Large intestine (tissue), 3 donors: Measurements from ENCODE around the gene ZEB1. TPM values are rescaled to one million over a fixed set of nuclear protein-coding genes. Genes with fewer than 3 reads are reported as not detected.
"Not testable (repeated sequence)": the region's sequence is repeated elsewhere in the genome, so short reads cannot be mapped to it uniquely, and the experiment has no call there.

ENCODE experiments used
- DNase-seq, 2 donors: peaks; one replicate each; pipeline versions ENCODE4 v3.0.0 to v3.0.0-alpha.2; 2013
- H3K27ac ChIP-seq: one replicate; pipeline ENCODE4 v1.5.1; 2013; ENCODE audit warnings: low read length
- H3K27me3 ChIP-seq: 2 replicates; pipeline ENCODE4 v1.6.1; 2013; ENCODE audit warnings: low read length; ENCODE audit not compliant: control insufficient read depth, insufficient read depth
- H3K36me3 ChIP-seq: 2 replicates; pipeline ENCODE4 v1.6.1; 2013; ENCODE audit warnings: low read length; ENCODE audit not compliant: control insufficient read depth, insufficient read depth
- H3K4me1 ChIP-seq: one replicate; pipeline ENCODE4 v1.6.1; 2013; ENCODE audit warnings: low read length; ENCODE audit not compliant: control insufficient read depth, insufficient read depth
- H3K4me3 ChIP-seq: one replicate; pipeline ENCODE4 v1.5.1; 2013; ENCODE audit warnings: low read length
- H3K9me3 ChIP-seq: one replicate; pipeline ENCODE4 v1.6.1; 2013; ENCODE audit warnings: mild to moderate bottlenecking, low read depth, low read length, moderate library complexity; ENCODE audit not compliant: control insufficient read depth
- WGBS: methylation state at CpG from one replicate; pipeline ENCODE4 v1.1.5; 2013; ENCODE audit warnings: low lambda C conversion rate; ENCODE audit not compliant: insufficient coverage; 5-methylcytosine and 5-hydroxymethylcytosine counted together
- polyA plus RNA-seq: library from polyadenylated mRNA; unstranded; fragments of 120-200 nt; gene quantifications from one replicate; pipeline ENCODE4 v1.2.1, GENCODE V29; 2013

The ZEB1 gene
- polyA plus RNA-seq, 1 donor = 25.1 TPM

- not testable (repeated sequence) for H3K27me3 ChIP-seq, H3K36me3 ChIP-seq, DNase-seq, H3K27ac ChIP-seq, H3K4me1 ChIP-seq, H3K4me3 ChIP-seq
- peaks cover 18% of the 10 kb centered on the region for H3K9me3 ChIP-seq
- whole genome bisulfite sequencing = no CpG with 5 or more reads among the region's 19 CpGs
Observed at GRCh38 chr10:31363696-31364095, 44.7 kb downstream of the ZEB1 start.

- not testable (repeated sequence) for H3K36me3 ChIP-seq, H3K4me1 ChIP-seq, H3K4me3 ChIP-seq, H3K27ac ChIP-seq, DNase-seq, H3K27me3 ChIP-seq
- H3K9me3 ChIP-seq = peaks cover 18% of the 10 kb centered on the region
- no CpG with 5 or more reads among the region's 13 CpGs for WGBS
Observed at GRCh38 chr10:31364238-31364637, 45.2 kb downstream of the ZEB1 start.

- Histone ChIP-seq H3K4me1 (no peaks in the 10 kb centered on the region), H3K4me3 (no peak overlapping the region), H3K9me3 (peaks cover 12% of the 10 kb centered on the region), H3K27me3 (no peaks in the 10 kb centered on the region), H3K36me3 (no peaks in the 10 kb centered on the region), H3K27ac (no peak overlapping the region)
- 100% methylated on average over 1 of the region's 4 CpGs for WGBS
- DNase-seq = no peak
Observed at GRCh38 chr10:31366703-31367102, 47.7 kb downstream of the ZEB1 start.

- Histone ChIP-seq H3K27me3 (no peaks in the 10 kb centered on the region), H3K4me1 (no peaks in the 10 kb centered on the region), H3K9me3 (peaks cover 3% of the 10 kb centered on the region), H3K36me3 (no peaks in the 10 kb centered on the region), H3K27ac (no peak overlapping the region), H3K4me3 (no peak overlapping the region)
- DNase-seq = no peak
Observed at GRCh38 chr10:31368724-31369123, 49.7 kb downstream of the ZEB1 start.

GRCh38 chr10:31372439-31372838, 53.4 kb downstream of the ZEB1 start:
- H3K27ac ChIP-seq = no peak overlapping the region
- no peak overlapping the region for H3K4me3 ChIP-seq
- H3K27me3 ChIP-seq = no peaks in the 10 kb centered on the region
- H3K36me3 ChIP-seq = no peaks in the 10 kb centered on the region
- H3K4me1 ChIP-seq = no peaks in the 10 kb centered on the region
- 80% methylated on average over 2 of the region's 3 CpGs for WGBS
- no peak for DNase-seq
- no peaks in the 10 kb centered on the region for H3K9me3 ChIP-seq

- Histone ChIP-seq H3K4me3 (no peak overlapping the region), H3K27me3 (no peaks in the 10 kb centered on the region), H3K4me1 (no peaks in the 10 kb centered on the region), H3K9me3 (no peaks in the 10 kb centered on the region), H3K36me3 (no peaks in the 10 kb centered on the region), H3K27ac (no peak overlapping the region)
- 100% methylated on average over 2 of the region's 2 CpGs for WGBS
- DNase-seq = no peak
Observed at GRCh38 chr10:31374146-31374696, 55.2 kb downstream of the ZEB1 start.

- no peak overlapping the region for H3K4me3 ChIP-seq
- no peak overlapping the region for H3K27ac ChIP-seq
- no peak for DNase-seq
- no peaks in the 10 kb centered on the region for H3K36me3 ChIP-seq
- no peaks in the 10 kb centered on the region for H3K9me3 ChIP-seq
- 100% methylated on average over 1 of the region's 1 CpG for WGBS
- H3K27me3 ChIP-seq = no peaks in the 10 kb centered on the region
- H3K4me1 ChIP-seq = no peaks in the 10 kb centered on the region
Observed at GRCh38 chr10:31381171-31381570, 62.2 kb downstream of the ZEB1 start.

- H3K9me3 ChIP-seq = no peaks in the 10 kb centered on the region
- no peaks in the 10 kb centered on the region for H3K27me3 ChIP-seq
- H3K27ac ChIP-seq = no peak overlapping the region
- no peaks in the 10 kb centered on the region for H3K4me1 ChIP-seq
- no peak for DNase-seq
- no peak overlapping the region for H3K4me3 ChIP-seq
- no peaks in the 10 kb centered on the region for H3K36me3 ChIP-seq
- no CpG with 5 or more reads among the region's 6 CpGs for WGBS
Observed at GRCh38 chr10:31381766-31382316, 62.8 kb downstream of the ZEB1 start.

- WGBS = 80% methylated on average over 2 of the region's 8 CpGs
- no peaks in the 10 kb centered on the region for H3K36me3 ChIP-seq
- no peaks in the 10 kb centered on the region for H3K27me3 ChIP-seq
Observed at GRCh38 chr10:31383810-31384588, 65.0 kb downstream of the ZEB1 start.

GRCh38 chr10:31384589-31384949, 65.6 kb downstream of the ZEB1 start:
- H3K36me3 ChIP-seq = no peaks in the 10 kb centered on the region
- no peaks in the 10 kb centered on the region for H3K9me3 ChIP-seq
- no peak overlapping the region for H3K27ac ChIP-seq
- H3K4me3 ChIP-seq = no peak overlapping the region
- H3K27me3 ChIP-seq = no peaks in the 10 kb centered on the region
- H3K4me1 ChIP-seq = no peaks in the 10 kb centered on the region
- WGBS = 57% methylated on average over 1 of the region's 2 CpGs
- DNase-seq = no peak

More at GRCh38 chr10:31383810-31384588, 65.0 kb downstream of the ZEB1 start:
- Histone ChIP-seq H3K4me1 (no peaks in the 10 kb centered on the region), H3K27ac (no peak overlapping the region), H3K9me3 (no peaks in the 10 kb centered on the region), H3K4me3 (no peak overlapping the region)
- DNase-seq = no peak

- no peaks in the 10 kb centered on the region for H3K36me3 ChIP-seq
- no peak overlapping the region for H3K27ac ChIP-seq
- H3K9me3 ChIP-seq = no peaks in the 10 kb centered on the region
- DNase-seq = no peak
- 100% methylated on average over 1 of the region's 3 CpGs for WGBS
- H3K27me3 ChIP-seq = no peaks in the 10 kb centered on the region
- H3K4me1 ChIP-seq = no peaks in the 10 kb centered on the region
- no peak overlapping the region for H3K4me3 ChIP-seq
Observed at GRCh38 chr10:31390804-31391203, 71.8 kb downstream of the ZEB1 start.
